OCI-LY7 (cell line): ENCODE data around the gene WASF2. TPM values are rescaled to one million over a fixed set of nuclear protein-coding genes. Genes with fewer than 3 reads are reported as not detected.

ENCODE experiments used
- BruUV-seq: library from RNA; stranded (reverse); fragments of 400-500 nt; replicated peaks from 2 replicates; lab custom pipeline; 2021; lab: Mats Ljungman, UMichigan
- CTCF ChIA-PET: fragments of 300-600 bp; sonication (Branson Sonifier 250); formaldehyde crosslinking; loops from one replicate; lab custom pipeline; 2022; ENCODE audit warnings: antibody characterized with exemption; ENCODE audit not compliant: unreplicated experiment; lab: Charles Lee
- POLR2A ChIA-PET: fragments of 300-600 bp; sonication (Branson Sonifier 250); formaldehyde crosslinking; loops from one replicate; lab custom pipeline; 2022; ENCODE audit warnings: antibody characterized with exemption; lab: Charles Lee
- DNase-seq: peaks from one replicate; pipeline ENCODE4 v3.0.0-alpha.2; 2015; ENCODE audit warnings: low spot score
- H2AFZ ChIP-seq: fragments of 200-600 bp; sonication (generic), shearing (Covaris generic); 2 replicates; pipeline ENCODE4 v1.6.1; 2014; ENCODE audit warnings: mild to moderate bottlenecking, antibody characterized with exemption, low read length, moderate library complexity
- H3K27ac ChIP-seq: fragments of 200-600 bp; sonication (generic); 2 replicates; pipeline ENCODE4 v1.5.1; 2014; ENCODE audit warnings: mixed run types, low read depth, mild to moderate bottlenecking, moderate library complexity, low read length, inconsistent platforms; ENCODE audit not compliant: poor library complexity, severe bottlenecking
- H3K36me3 ChIP-seq: fragments of 200-600 bp; sonication (generic); 2 replicates; pipeline ENCODE4 v1.6.1; 2014; ENCODE audit warnings: mild to moderate bottlenecking, antibody characterized with exemption, low read length, moderate library complexity, mixed read lengths; ENCODE audit not compliant: insufficient read depth
- H3K4me1 ChIP-seq: fragments of 200-600 bp; sonication (generic); 2 replicates; pipeline ENCODE4 v1.5.1; 2014; ENCODE audit warnings: mild to moderate bottlenecking, low read length; ENCODE audit not compliant: insufficient read depth, poor library complexity, severe bottlenecking
- H3K4me2 ChIP-seq: fragments of 200-600 bp; sonication (generic); 2 replicates; pipeline ENCODE4 v1.6.1; 2014; ENCODE audit warnings: mild to moderate bottlenecking, low read length
- H3K4me3 ChIP-seq: fragments of 200-600 bp; sonication (generic); 2 replicates; pipeline ENCODE4 v1.5.1; 2014; ENCODE audit warnings: mild to moderate bottlenecking, low read depth, low read length; ENCODE audit not compliant: poor library complexity, severe bottlenecking
- H3K79me2 ChIP-seq: fragments of 200-600 bp; sonication (generic); 2 replicates; pipeline ENCODE4 v1.6.1; 2016; ENCODE audit warnings: low read depth, mild to moderate bottlenecking, low read length, moderate library complexity, mixed read lengths; ENCODE audit not compliant: insufficient read depth
- H3K9me2 ChIP-seq: fragments of 200-600 bp; sonication (generic); 2 replicates; pipeline ENCODE4 v1.6.1; 2016; ENCODE audit warnings: mild to moderate bottlenecking, low read length, mixed read lengths; ENCODE audit not compliant: insufficient read depth
- H3K9me3 ChIP-seq: fragments of 200-600 bp; sonication (generic); 2 replicates; pipeline ENCODE4 v1.6.1; 2014; ENCODE audit warnings: mild to moderate bottlenecking, mixed run types, low read length, mixed read lengths
- H4K20me1 ChIP-seq: fragments of 200-600 bp; sonication (generic); 2 replicates; pipeline ENCODE4 v1.6.1; 2014; ENCODE audit warnings: mild to moderate bottlenecking, antibody characterized with exemption, low read length, moderate library complexity, mixed read lengths; ENCODE audit not compliant: insufficient read depth
- EZH2phosphoT487 ChIP-seq: fragments of 200-600 bp; sonication (generic); IDR thresholded peaks from 2 replicates; pipeline ENCODE4 v1.6.1; 2018; ENCODE audit warnings: low read depth, borderline replicate concordance, mild to moderate bottlenecking, mixed run types, antibody characterized with exemption, low read length, moderate library complexity, mixed read lengths
- intact Hi-C: fragments of 100-400 bp; cut with micrococcal nuclease; formaldehyde crosslinking; loops from one replicate; pipeline ENCODE4 v1.10.0; 2022; ENCODE audit not compliant: unreplicated experiment
- total RNA-seq, 2 experiments: library from RNA; depleted of rRNA in 1 of 2; stranded (reverse); fragments of >200 nt in 1 of 2; shearing (Covaris generic) in 1 of 2; gene quantifications; 2 replicates each; pipeline ENCODE4 v1.2.3, GENCODE V29; 2014 to 2022
- TF ChIP-seq, protein P1 (sequence below): fragments of 200-600 bp; sonication (generic); conservative IDR thresholded peaks from 2 replicates; pipeline ENCODE4 v1.5.1; 2014; ENCODE audit warnings: mild to moderate bottlenecking, antibody characterized with exemption, low read length, moderate library complexity, mixed read lengths

The WASF2 gene
- total RNA-seq, 2 experiments from 2014 or later: 26.9 to 106 TPM

DNA sequence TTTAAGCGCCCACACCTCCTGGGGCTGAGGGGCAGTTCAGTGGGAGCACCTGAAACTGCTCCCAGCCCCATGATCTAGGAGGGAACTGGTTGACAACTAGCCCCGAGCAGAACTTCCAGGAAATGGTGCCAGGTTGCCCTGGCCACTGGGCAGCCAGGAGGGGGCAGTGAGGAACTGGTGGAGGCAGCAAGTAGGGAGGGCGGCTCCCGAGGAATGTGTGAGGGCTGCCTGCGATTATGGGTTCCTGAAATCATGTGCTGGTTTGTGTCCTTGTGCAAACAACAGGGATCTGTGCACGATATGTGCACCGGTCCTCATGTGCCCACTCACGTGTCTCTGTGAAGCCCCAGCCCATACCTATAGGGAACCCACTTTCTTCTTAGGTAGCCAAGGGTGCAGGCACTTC is 87.6 kb downstream of the WASF2 start:
- no peak for DNase-seq
- H3K9me2 ChIP-seq: no peaks in the 10 kb centered on the region
- H4K20me1 ChIP-seq: no peaks in the 10 kb centered on the region
- H2AFZ ChIP-seq: no peak overlapping the region
- H3K4me3 ChIP-seq: no peak overlapping the region
- CTCF ChIA-PET: interaction anchor here (0.6 to 1.4 kb wide), 3 partner anchors 36 to 220 kb away, joined by 3 to 6 read pairs (median 5); no protein-coding TSS in a partner anchor
- POLR2A ChIA-PET: interaction anchor here (1.9 kb wide), 1 partner anchor 41 kb away, joined by 6 read pairs; no protein-coding TSS in a partner anchor
- H3K79me2 ChIP-seq: no peaks in the 10 kb centered on the region
- H3K27ac ChIP-seq: peak overlapping the region; percentile 86
- TF ChIP-seq EZH2phosphoT487: no peak
- TF ChIP-seq, protein P1, sequence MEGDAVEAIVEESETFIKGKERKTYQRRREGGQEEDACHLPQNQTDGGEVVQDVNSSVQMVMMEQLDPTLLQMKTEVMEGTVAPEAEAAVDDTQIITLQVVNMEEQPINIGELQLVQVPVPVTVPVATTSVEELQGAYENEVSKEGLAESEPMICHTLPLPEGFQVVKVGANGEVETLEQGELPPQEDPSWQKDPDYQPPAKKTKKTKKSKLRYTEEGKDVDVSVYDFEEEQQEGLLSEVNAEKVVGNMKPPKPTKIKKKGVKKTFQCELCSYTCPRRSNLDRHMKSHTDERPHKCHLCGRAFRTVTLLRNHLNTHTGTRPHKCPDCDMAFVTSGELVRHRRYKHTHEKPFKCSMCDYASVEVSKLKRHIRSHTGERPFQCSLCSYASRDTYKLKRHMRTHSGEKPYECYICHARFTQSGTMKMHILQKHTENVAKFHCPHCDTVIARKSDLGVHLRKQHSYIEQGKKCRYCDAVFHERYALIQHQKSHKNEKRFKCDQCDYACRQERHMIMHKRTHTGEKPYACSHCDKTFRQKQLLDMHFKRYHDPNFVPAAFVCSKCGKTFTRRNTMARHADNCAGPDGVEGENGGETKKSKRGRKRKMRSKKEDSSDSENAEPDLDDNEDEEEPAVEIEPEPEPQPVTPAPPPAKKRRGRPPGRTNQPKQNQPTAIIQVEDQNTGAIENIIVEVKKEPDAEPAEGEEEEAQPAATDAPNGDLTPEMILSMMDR: no peak
- peaks cover 53% of the 10 kb centered on the region for H3K4me1 ChIP-seq
- peaks cover 5% of the 10 kb centered on the region; the same call in 1 of the 2 replicates for H3K36me3 ChIP-seq
- H3K4me2 ChIP-seq: peak overlapping the region; percentile 70
- H3K9me3 ChIP-seq: no peaks in the 10 kb centered on the region
- intact Hi-C loops: loop anchor here (2.0 kb wide), 1 partner anchor 154 kb away; no protein-coding TSS in a partner anchor
- BruUV-seq: no TSS peak

DNA sequence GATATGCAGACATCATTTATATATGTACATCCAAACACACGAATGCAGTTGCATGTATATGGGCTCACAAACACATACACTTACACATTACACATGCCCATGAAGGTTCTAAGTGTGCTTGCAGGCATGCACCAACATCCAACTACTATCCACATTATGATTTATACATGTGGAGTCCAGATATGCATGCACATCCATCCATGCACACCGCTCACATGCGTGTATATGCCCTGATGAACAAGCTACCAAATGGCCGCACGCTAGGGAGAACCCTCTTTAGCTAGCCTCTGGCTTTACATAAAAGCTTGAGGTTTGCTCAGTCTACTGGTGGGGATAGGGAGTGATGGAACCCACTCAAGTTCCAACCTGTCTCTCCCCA is 89.0 kb downstream of the WASF2 start:
- no peak overlapping the region for H2AFZ ChIP-seq
- no peak overlapping the region for H3K27ac ChIP-seq
- H3K9me3 ChIP-seq: no peaks in the 10 kb centered on the region
- DNase-seq: no peak
- no TSS peak for BruUV-seq
- no peak overlapping the region for H3K4me3 ChIP-seq
- TF ChIP-seq EZH2phosphoT487: no peak
- TF ChIP-seq, protein P1: no peak
- intact Hi-C loops: no loop called here
- CTCF ChIA-PET: interaction anchor here (0.5 kb wide), 1 partner anchor 203 kb away, joined by 6 read pairs; the partner anchor contains the start of gene AHDC1
- H3K79me2 ChIP-seq: no peaks in the 10 kb centered on the region
- H3K36me3 ChIP-seq: no peaks in the 10 kb centered on the region
- POLR2A ChIA-PET: interaction anchor here (0.6 to 0.7 kb wide), 2 partner anchors 85 to 262 kb away, joined by 3 read pairs; no protein-coding TSS in a partner anchor
- H3K4me2 ChIP-seq: no peak overlapping the region
- no peaks in the 10 kb centered on the region for H4K20me1 ChIP-seq
- peaks cover 39% of the 10 kb centered on the region for H3K4me1 ChIP-seq
- no peaks in the 10 kb centered on the region for H3K9me2 ChIP-seq
